Vagina (tissue), 2 donors: Measurements from ENCODE around the gene CCNK.

Experiments
- POLR2A ChIP-seq, 2 donors: fragments of 450-650 bp; IDR thresholded peaks; one replicate each; pipeline ENCODE4 v1.6.1; 2017; ENCODE audit warnings: antibody characterized with exemption in 2 of 2, mild to moderate bottlenecking in 2 of 2, moderate library complexity in 2 of 2
- POLR2AphosphoS5 ChIP-seq, 2 donors: sonication (generic); formaldehyde crosslinking; IDR thresholded peaks; one replicate each; pipeline ENCODE4 v1.9.0; 2017; ENCODE audit warnings: antibody characterized with exemption in 2 of 2, mild to moderate bottlenecking in 2 of 2, low read depth in 1 of 2; ENCODE audit not compliant: insufficient read depth in 1 of 2
- TF ChIP-seq, protein P1 (sequence below), 3 experiments: fragments of 450-650 bp in 2 of 3; fragments of 200-600 bp in 1 of 3; sonication (generic) in 1 of 3; IDR thresholded peaks; one replicate each; pipeline ENCODE4 v1.5.1; 2017 to 2019; ENCODE audit warnings: antibody characterized with exemption in 3 of 3, mild to moderate bottlenecking in 2 of 3, moderate library complexity in 2 of 3

DNA sequence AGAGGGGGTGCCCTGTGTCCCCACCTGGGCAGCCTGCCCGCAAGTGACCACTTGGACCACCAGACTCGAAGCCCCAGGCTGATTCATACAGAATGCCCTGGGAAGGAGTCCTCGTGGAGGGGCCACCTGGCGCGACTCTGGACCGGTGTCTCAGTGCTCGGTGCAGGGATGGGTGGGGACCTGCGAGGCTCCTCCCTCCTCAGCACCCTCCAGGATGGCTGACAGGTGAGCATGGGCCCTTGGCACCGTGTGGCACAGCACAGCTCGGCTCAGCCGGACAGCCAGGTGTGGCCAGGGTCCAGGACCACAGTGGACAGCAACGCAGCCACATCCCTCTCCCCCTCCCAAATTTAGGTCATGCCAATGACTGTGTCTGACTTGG lies 44.5 kb downstream of the CCNK start:
- TF ChIP-seq, protein P1, sequence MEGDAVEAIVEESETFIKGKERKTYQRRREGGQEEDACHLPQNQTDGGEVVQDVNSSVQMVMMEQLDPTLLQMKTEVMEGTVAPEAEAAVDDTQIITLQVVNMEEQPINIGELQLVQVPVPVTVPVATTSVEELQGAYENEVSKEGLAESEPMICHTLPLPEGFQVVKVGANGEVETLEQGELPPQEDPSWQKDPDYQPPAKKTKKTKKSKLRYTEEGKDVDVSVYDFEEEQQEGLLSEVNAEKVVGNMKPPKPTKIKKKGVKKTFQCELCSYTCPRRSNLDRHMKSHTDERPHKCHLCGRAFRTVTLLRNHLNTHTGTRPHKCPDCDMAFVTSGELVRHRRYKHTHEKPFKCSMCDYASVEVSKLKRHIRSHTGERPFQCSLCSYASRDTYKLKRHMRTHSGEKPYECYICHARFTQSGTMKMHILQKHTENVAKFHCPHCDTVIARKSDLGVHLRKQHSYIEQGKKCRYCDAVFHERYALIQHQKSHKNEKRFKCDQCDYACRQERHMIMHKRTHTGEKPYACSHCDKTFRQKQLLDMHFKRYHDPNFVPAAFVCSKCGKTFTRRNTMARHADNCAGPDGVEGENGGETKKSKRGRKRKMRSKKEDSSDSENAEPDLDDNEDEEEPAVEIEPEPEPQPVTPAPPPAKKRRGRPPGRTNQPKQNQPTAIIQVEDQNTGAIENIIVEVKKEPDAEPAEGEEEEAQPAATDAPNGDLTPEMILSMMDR (IDR thresholded peaks at IDR 0.05): no peak
- TF ChIP-seq POLR2A (IDR thresholded peaks at IDR 0.05) (no peak), POLR2AphosphoS5 (IDR thresholded peaks at IDR 0.05; ENCODE audit: insufficient read depth in 1 of 2, low read depth in 1 of 2) (no peak)
